Measurements from ENCODE around the gene ZSWIM6.

The ZSWIM6 gene

GRCh38 chr5:61536922-61537321, 204.9 kb downstream of the ZSWIM6 start:
- no peak for DNase-seq (ENCODE audit: low read depth in 2 of 2)

- DNase-seq (ENCODE audit: low read depth in 2 of 2) = no peak
These were observed 206.9 kb downstream of the ZSWIM6 start for GRCh38 chr5:61538722-61539501.

- DNase-seq (ENCODE audit: low read depth in 2 of 2) = no peak
These were observed 217.5 kb downstream of the ZSWIM6 start for GRCh38 chr5:61549530-61549929.

- DNase-seq (ENCODE audit: low read depth in 2 of 2) = no peak
These were observed 219.7 kb downstream of the ZSWIM6 start for GRCh38 chr5:61551637-61552313.

GRCh38 chr5:61559146-61559545, 227.1 kb downstream of the ZSWIM6 start:
- no peak for DNase-seq (ENCODE audit: low read depth in 2 of 2)

GRCh38 chr5:61559722-61560121, 227.7 kb downstream of the ZSWIM6 start:
- DNase-seq (ENCODE audit: low read depth in 2 of 2) = no peak

GRCh38 chr5:61563401-61563800, 231.3 kb downstream of the ZSWIM6 start:
- no peak for DNase-seq (ENCODE audit: low read depth in 2 of 2)

GRCh38 chr5:61567337-61567736, 235.3 kb downstream of the ZSWIM6 start:
- DNase-seq (ENCODE audit: low read depth in 2 of 2) = no peak

GRCh38 chr5:61569353-61569752, 237.3 kb downstream of the ZSWIM6 start:
- no peak for DNase-seq (ENCODE audit: low read depth in 2 of 2)

GRCh38 chr5:61570767-61571166, 238.7 kb downstream of the ZSWIM6 start:
- DNase-seq (ENCODE audit: low read depth in 2 of 2) = no peak

GRCh38 chr5:61572959-61573358, 240.9 kb downstream of the ZSWIM6 start:
- DNase-seq (ENCODE audit: low read depth in 2 of 2) = no peak

- peak; percentile 85 to 87 for DNase-seq (ENCODE audit: low read depth in 2 of 2)
These were observed 243.0 kb downstream of the ZSWIM6 start for GRCh38 chr5:61575103-61575502.

- DNase-seq (ENCODE audit: low read depth in 2 of 2) = no peak
These were observed 243.5 kb downstream of the ZSWIM6 start for GRCh38 chr5:61575581-61575980.

GRCh38 chr5:61576556-61576955, 244.5 kb downstream of the ZSWIM6 start:
- DNase-seq (ENCODE audit: low read depth in 2 of 2) = no peak

GRCh38 chr5:61578858-61579503, 246.9 kb downstream of the ZSWIM6 start:
- no peak for DNase-seq (ENCODE audit: low read depth in 2 of 2)

GRCh38 chr5:61582205-61582820, 250.3 kb downstream of the ZSWIM6 start:
- peak; percentile 23 to 37 for DNase-seq (ENCODE audit: low read depth in 2 of 2)

- no peak for DNase-seq (ENCODE audit: low read depth in 2 of 2)
These were observed 250.8 kb downstream of the ZSWIM6 start for GRCh38 chr5:61582887-61583286.

- DNase-seq (ENCODE audit: low read depth in 2 of 2) = no peak
These were observed 254.3 kb downstream of the ZSWIM6 start for GRCh38 chr5:61586096-61587084.

GRCh38 chr5:61587125-61587524, 255.1 kb downstream of the ZSWIM6 start:
- no peak for DNase-seq (ENCODE audit: low read depth in 2 of 2)

GRCh38 chr5:61588216-61588615, 256.2 kb downstream of the ZSWIM6 start:
- DNase-seq (ENCODE audit: low read depth in 2 of 2) = no peak

GRCh38 chr5:61589946-61590345, 257.9 kb downstream of the ZSWIM6 start:
- no peak for DNase-seq (ENCODE audit: low read depth in 2 of 2)

All from fibroblast of skin of left biceps (primary cell).